Erythroblast (primary cell): ENCODE data around the gene AGAP1.

Source experiments
- GATA1 ChIP-seq: IDR thresholded peaks from 2 replicates; pipeline ENCODE4 v1.6.1; 2011; ENCODE audit warnings: low read depth, mild to moderate bottlenecking, control low read depth, low read length, moderate library complexity
- POLR2A ChIP-seq: IDR thresholded peaks from 2 replicates; pipeline ENCODE4 v1.6.1; 2011; ENCODE audit warnings: mild to moderate bottlenecking, low read length

DNA sequence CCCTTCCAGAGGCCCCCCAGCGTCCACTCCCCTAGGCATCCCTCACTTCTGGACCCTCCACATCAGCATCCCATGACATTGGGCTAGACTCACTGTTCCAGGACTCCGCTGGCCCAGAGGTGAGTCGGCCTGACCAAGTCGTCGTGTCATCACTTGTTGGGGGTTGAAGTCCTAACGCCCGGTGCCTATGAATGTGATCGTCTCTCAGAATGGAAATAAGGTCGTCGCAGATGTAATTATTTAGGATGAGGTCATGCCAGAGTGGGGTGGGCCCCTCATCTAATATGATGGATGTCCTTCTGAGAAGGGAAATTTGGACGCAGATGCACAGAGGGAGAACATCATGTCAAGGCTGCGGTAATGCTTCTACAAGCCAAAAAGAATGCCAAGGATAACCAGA is 142.7 kb downstream of the AGAP1 start:
- TF ChIP-seq POLR2A = no peak
- TF ChIP-seq GATA1 = no peak
